H9 (cell line): ENCODE data around the gene SIRT6. TPM values are rescaled to one million over a fixed set of nuclear protein-coding genes. Genes with fewer than 3 reads are reported as not detected.

Source experiments
- DNase-seq: peaks from one replicate; pipeline ENCODE4 v3.0.0-alpha.2; 2017
- H2AFZ ChIP-seq: one replicate; pipeline ENCODE4 v1.6.1; 2013; ENCODE audit warnings: mild to moderate bottlenecking, low read length, control low read depth, moderate library complexity
- H2AK5ac ChIP-seq: 2 replicates; pipeline ENCODE4 v1.6.1; 2013; ENCODE audit warnings: low read length, control low read depth, mixed read lengths; ENCODE audit not compliant: insufficient read length
- H2BK120ac ChIP-seq: one replicate; pipeline ENCODE4 v1.6.1; 2013; ENCODE audit warnings: low read depth, mild to moderate bottlenecking, low read length, control low read depth, inconsistent platforms; ENCODE audit not compliant: poor library complexity, severe bottlenecking
- H2BK12ac ChIP-seq: 2 replicates; pipeline ENCODE4 v1.6.1; 2013; ENCODE audit warnings: low read length, control low read depth, mixed read lengths, low read depth; ENCODE audit not compliant: insufficient read length
- H2BK15ac ChIP-seq: 2 replicates; pipeline ENCODE4 v1.6.1; 2013; ENCODE audit warnings: low read depth, low read length, control low read depth
- H2BK20ac ChIP-seq: one replicate; pipeline ENCODE4 v1.6.1; 2013; ENCODE audit warnings: low read depth, mild to moderate bottlenecking, low read length, control low read depth, inconsistent platforms; ENCODE audit not compliant: poor library complexity, severe bottlenecking
- H2BK5ac ChIP-seq: 2 replicates; pipeline ENCODE4 v1.6.1; 2013; ENCODE audit warnings: low read length, control low read depth, mixed read lengths; ENCODE audit not compliant: insufficient read length
- H3K14ac ChIP-seq: 2 replicates; pipeline ENCODE4 v1.6.1; 2013; ENCODE audit warnings: low read length, control low read depth; ENCODE audit not compliant: insufficient read depth
- H3K18ac ChIP-seq: 2 replicates; pipeline ENCODE4 v1.6.1; 2013; ENCODE audit warnings: low read depth, mild to moderate bottlenecking, mixed read lengths, low read length, control low read depth; ENCODE audit not compliant: insufficient read length
- H3K23ac ChIP-seq: 2 replicates; pipeline ENCODE4 v1.6.1; 2013; ENCODE audit warnings: low read length, control low read depth, mixed read lengths, low read depth; ENCODE audit not compliant: insufficient read length
- H3K23me2 ChIP-seq: 2 replicates; pipeline ENCODE4 v1.6.1; 2013; ENCODE audit warnings: low read depth, mild to moderate bottlenecking, mixed read lengths, low read length, control low read depth; ENCODE audit not compliant: insufficient read length, poor library complexity, severe bottlenecking
- H3K27ac ChIP-seq: 2 replicates; pipeline ENCODE4 v1.5.1; 2013; ENCODE audit warnings: low read length, control low read depth, mixed read lengths, low read depth; ENCODE audit not compliant: insufficient read length
- H3K27me3 ChIP-seq: 2 replicates; pipeline ENCODE4 v1.6.1; 2013; ENCODE audit warnings: low read length, control low read depth, inconsistent platforms; ENCODE audit not compliant: insufficient read depth
- H3K4ac ChIP-seq: 2 replicates; pipeline ENCODE4 v1.6.1; 2013; ENCODE audit warnings: low read depth, mild to moderate bottlenecking, control low read depth, inconsistent platforms, low read length, moderate library complexity
- H3K4me1 ChIP-seq: 2 replicates; pipeline ENCODE4 v1.6.1; 2013; ENCODE audit warnings: low read length, control low read depth, inconsistent platforms; ENCODE audit not compliant: insufficient read depth
- H3K4me2 ChIP-seq: 2 replicates; pipeline ENCODE4 v1.6.1; 2013; ENCODE audit warnings: low read length, control low read depth, mixed read lengths; ENCODE audit not compliant: insufficient read length, insufficient read depth
- H3K56ac ChIP-seq: 2 replicates; pipeline ENCODE4 v1.6.1; 2013; ENCODE audit warnings: low read depth, mild to moderate bottlenecking, mixed read lengths, low read length, control low read depth; ENCODE audit not compliant: insufficient read length
- H3K79me1 ChIP-seq: 2 replicates; pipeline ENCODE4 v1.6.1; 2013; ENCODE audit warnings: low read depth, mild to moderate bottlenecking, moderate library complexity, low read length, control low read depth, inconsistent platforms; ENCODE audit not compliant: insufficient read depth, poor library complexity, severe bottlenecking
- H3K79me2 ChIP-seq: 2 replicates; pipeline ENCODE4 v1.6.1; 2013; ENCODE audit warnings: low read length, control low read depth, inconsistent platforms; ENCODE audit not compliant: insufficient read depth
- H3K9ac ChIP-seq: 2 replicates; pipeline ENCODE4 v1.6.1; 2013; ENCODE audit warnings: low read length, control low read depth, mixed read lengths; ENCODE audit not compliant: insufficient read length; ENCODE audit errors: extremely low read depth
- H3K9me3 ChIP-seq: one replicate; pipeline ENCODE4 v1.6.1; 2013; ENCODE audit warnings: low read depth, low read length, inconsistent platforms; ENCODE audit not compliant: control insufficient read depth
- H3T11ph ChIP-seq: one replicate; pipeline ENCODE4 v1.6.1; 2013; ENCODE audit warnings: mild to moderate bottlenecking, low read length, control low read depth, inconsistent platforms
- H4K20me1 ChIP-seq: one replicate; pipeline ENCODE4 v1.6.1; 2013; ENCODE audit not compliant: control insufficient read depth, insufficient read length, insufficient read depth
- H4K5ac ChIP-seq: 2 replicates; pipeline ENCODE4 v1.6.1; 2013; ENCODE audit warnings: low read depth, mild to moderate bottlenecking, mixed read lengths, low read length, control low read depth; ENCODE audit not compliant: insufficient read length
- H4K8ac ChIP-seq: replicated peaks from 2 replicates; pipeline ENCODE4 v1.6.1; 2013; ENCODE audit warnings: low read length, control low read depth, mixed read lengths, low read depth; ENCODE audit not compliant: insufficient read length
- H4K91ac ChIP-seq: 2 replicates; pipeline ENCODE4 v1.6.1; 2013; ENCODE audit warnings: low read depth, mild to moderate bottlenecking, moderate library complexity, mixed read lengths, low read length, control low read depth; ENCODE audit not compliant: insufficient read length
- H3K27ac Mint-ChIP-seq, 3 experiments: 2 replicates in 2 of 3; 3 replicates in 1 of 3; pipeline ENCODE4 v1.8.0; 2020 to 2021; ENCODE audit warnings: mixed read lengths in 3 of 3, mild to moderate bottlenecking in 1 of 3, moderate library complexity in 1 of 3
- H3K27me3 Mint-ChIP-seq: 2 replicates; pipeline ENCODE4 v1.8.0; 2021; ENCODE audit warnings: low read depth, mild to moderate bottlenecking, moderate library complexity, mixed read lengths
- H3K36me3 Mint-ChIP-seq, 3 experiments: 2 replicates in 2 of 3; 3 replicates in 1 of 3; pipeline ENCODE4 v1.8.0; 2020 to 2021; ENCODE audit warnings: low read depth in 3 of 3, mixed read lengths in 3 of 3; ENCODE audit not compliant: insufficient read depth in 1 of 3
- H3K4me1 Mint-ChIP-seq, 2 experiments: 2 replicates each; pipeline ENCODE4 v1.8.0; 2020; ENCODE audit warnings: mixed read lengths in 2 of 2
- H3K4me3 Mint-ChIP-seq, 2 experiments: 2 replicates in 1 of 2; 3 replicates in 1 of 2; pipeline ENCODE4 v1.8.0; 2020 to 2021; ENCODE audit warnings: mild to moderate bottlenecking in 2 of 2, mixed read lengths in 2 of 2, moderate library complexity in 1 of 2
- H3K9me3 Mint-ChIP-seq, 2 experiments: 2 replicates in 1 of 2; 3 replicates in 1 of 2; pipeline ENCODE4 v1.8.0; 2020; ENCODE audit warnings: mild to moderate bottlenecking in 2 of 2, mixed read lengths in 2 of 2, moderate library complexity in 1 of 2
- CTCF ChIP-seq: fragments of 200-600 bp; sonication (generic); conservative IDR thresholded peaks from 3 replicates; pipeline ENCODE4 v1.8.0; 2021; ENCODE audit warnings: antibody characterized with exemption, mild to moderate bottlenecking
- WGBS: extraction: QIAGEN DNeasy Blood & Tissue Kit; methylation state at CpG from one replicate; pipeline ENCODE4 v1.1.7; 2013; ENCODE audit warnings: missing lambda C conversion rate, low lambda C conversion rate, mixed read lengths; ENCODE audit not compliant: insufficient read length; ENCODE audit errors: extremely low coverage; 5-methylcytosine and 5-hydroxymethylcytosine counted together
- total RNA-seq: library from RNA; stranded (reverse); gene quantifications from 2 replicates; pipeline ENCODE4 v1.2.1, GENCODE V29; 2021

The SIRT6 gene
- total RNA-seq, 1 experiment from 2014 or later = 24.9 TPM

- TF ChIP-seq CTCF = no peak
- H3K9ac ChIP-seq = no peak overlapping the region
- H3K36me3 Mint-ChIP-seq = no peaks in the 10 kb centered on the region
These were observed 7.3 kb upstream of the SIRT6 start for GRCh38 chr19:4189641-4190040.

More at GRCh38 chr19:4189641-4190040, 7.3 kb upstream of the SIRT6 start:
- Histone ChIP-seq H2AFZ (no peak overlapping the region), H2BK12ac (no peak overlapping the region), H3K79me2 (no peaks in the 10 kb centered on the region), H3K4ac (no peak overlapping the region), H2BK15ac (no peak overlapping the region), H3K23me2 (no peaks in the 10 kb centered on the region), H3K23ac (no peak overlapping the region), H4K5ac (no peak overlapping the region), H4K20me1 (no peaks in the 10 kb centered on the region), H4K91ac (no peak overlapping the region), H3K14ac (no peak overlapping the region), H3K18ac (no peak overlapping the region), H2BK120ac (no peak overlapping the region), H3K27ac (no peak overlapping the region), H3K27me3 (no peaks in the 10 kb centered on the region), H4K8ac (no peak overlapping the region), H3K9me3 (no peaks in the 10 kb centered on the region), H3K4me1 (no peaks in the 10 kb centered on the region), H2BK5ac (no peak overlapping the region), H3K56ac (no peak overlapping the region), H3K79me1 (no peaks in the 10 kb centered on the region), H3K4me2 (no peak overlapping the region), H2BK20ac (no peak overlapping the region), H2AK5ac (no peak overlapping the region), H3T11ph (no peak overlapping the region)
- Mint-ChIP-seq H3K9me3 (no peaks in the 10 kb centered on the region), H3K27me3 (peaks cover 21% of the 10 kb centered on the region), H3K4me3 (no peak overlapping the region), H3K4me1 (peaks cover 8 to 24% of the 10 kb centered on the region in 2 experiments), H3K27ac (no peak overlapping the region)
- DNase-seq = no peak
- no CpG with 5 or more reads among the region's 5 CpGs for WGBS
